Stimulated activated CD8-positive, alpha-beta memory T cell treated with anti-CD3 and anti-CD28 coated beads, Interleukin-12 subunit alpha, Interleukin-12 subunit beta, amount 100 ng/mL, for 4 hours (primary cell): ENCODE measurements around the gene CACNA1B.

ENCODE experiments used
- DNase-seq: peaks from one replicate; pipeline ENCODE4 v3.0.0-alpha.2; 2020; ENCODE audit warnings: low read depth

CACNA1B gene

GRCh38 chr9:137986268-137987099 lies 108.9 kb downstream of the CACNA1B start:
- DNase-seq = no peak

GRCh38 chr9:137987244-137988030 lies 109.9 kb downstream of the CACNA1B start:
- no peak for DNase-seq

- no peak for DNase-seq
These were observed 110.5 kb downstream of the CACNA1B start for GRCh38 chr9:137988051-137988450.

- no peak for DNase-seq
These were observed 111.1 kb downstream of the CACNA1B start for GRCh38 chr9:137988701-137989100.

GRCh38 chr9:137989156-137989555 lies 111.6 kb downstream of the CACNA1B start:
- DNase-seq = no peak

GRCh38 chr9:137989999-137990715 lies 112.6 kb downstream of the CACNA1B start:
- no peak for DNase-seq

- DNase-seq = no peak
These were observed 126.1 kb downstream of the CACNA1B start for GRCh38 chr9:138003485-138004190.

GRCh38 chr9:138006576-138007233 lies 129.1 kb downstream of the CACNA1B start:
- DNase-seq = no peak

GRCh38 chr9:138007566-138007917 lies 130.0 kb downstream of the CACNA1B start:
- DNase-seq = no peak

GRCh38 chr9:138007918-138008841 lies 130.6 kb downstream of the CACNA1B start:
- DNase-seq = no peak

GRCh38 chr9:138009016-138009802 lies 131.6 kb downstream of the CACNA1B start:
- no peak for DNase-seq

- no peak for DNase-seq
These were observed 132.5 kb downstream of the CACNA1B start for GRCh38 chr9:138009803-138010690.

GRCh38 chr9:138010861-138011260 lies 133.3 kb downstream of the CACNA1B start:
- no peak for DNase-seq

- no peak for DNase-seq
These were observed 134.4 kb downstream of the CACNA1B start for GRCh38 chr9:138011951-138012500.

GRCh38 chr9:138013273-138013672 lies 135.7 kb downstream of the CACNA1B start:
- DNase-seq = no peak

GRCh38 chr9:138013836-138014562 lies 136.4 kb downstream of the CACNA1B start:
- no peak for DNase-seq

GRCh38 chr9:138014563-138014945 lies 137.0 kb downstream of the CACNA1B start:
- no peak for DNase-seq
